DND-41 (cell line): ENCODE results near the gene EFCAB11.

ENCODE experiments used
- EZH2 ChIP-seq: IDR thresholded peaks from 3 replicates; pipeline ENCODE4 v1.6.1; 2012; ENCODE audit warnings: borderline replicate concordance, low read depth, mild to moderate bottlenecking, moderate library complexity, low read length, inconsistent platforms; ENCODE audit not compliant: severe bottlenecking
- TF ChIP-seq, protein P1 (sequence below): IDR thresholded peaks from 2 replicates; pipeline ENCODE4 v1.5.1; 2012; ENCODE audit warnings: borderline replicate concordance, low read length, moderate library complexity, mild to moderate bottlenecking; ENCODE audit not compliant: poor library complexity, severe bottlenecking; ENCODE audit errors: extremely low read depth

DNA sequence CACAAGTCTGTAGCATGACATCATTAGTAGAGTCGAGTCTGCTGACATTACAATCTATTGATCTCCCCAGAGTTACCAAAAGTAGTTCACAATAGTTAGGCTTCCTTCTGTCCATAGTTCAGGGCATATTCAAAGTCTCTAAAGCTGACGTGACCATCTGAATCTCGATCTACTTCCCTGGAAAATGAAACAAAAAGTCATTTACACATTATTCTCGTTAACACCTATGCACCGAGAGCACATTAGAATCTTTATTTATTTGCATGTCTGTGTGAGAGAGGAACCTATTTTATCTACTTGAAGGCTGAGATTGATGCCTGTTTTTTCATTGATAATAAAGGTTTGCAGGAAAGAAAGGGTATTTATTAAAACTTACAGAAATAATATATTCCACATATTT is 157.4 kb downstream of the EFCAB11 start:
- TF ChIP-seq, protein P1, sequence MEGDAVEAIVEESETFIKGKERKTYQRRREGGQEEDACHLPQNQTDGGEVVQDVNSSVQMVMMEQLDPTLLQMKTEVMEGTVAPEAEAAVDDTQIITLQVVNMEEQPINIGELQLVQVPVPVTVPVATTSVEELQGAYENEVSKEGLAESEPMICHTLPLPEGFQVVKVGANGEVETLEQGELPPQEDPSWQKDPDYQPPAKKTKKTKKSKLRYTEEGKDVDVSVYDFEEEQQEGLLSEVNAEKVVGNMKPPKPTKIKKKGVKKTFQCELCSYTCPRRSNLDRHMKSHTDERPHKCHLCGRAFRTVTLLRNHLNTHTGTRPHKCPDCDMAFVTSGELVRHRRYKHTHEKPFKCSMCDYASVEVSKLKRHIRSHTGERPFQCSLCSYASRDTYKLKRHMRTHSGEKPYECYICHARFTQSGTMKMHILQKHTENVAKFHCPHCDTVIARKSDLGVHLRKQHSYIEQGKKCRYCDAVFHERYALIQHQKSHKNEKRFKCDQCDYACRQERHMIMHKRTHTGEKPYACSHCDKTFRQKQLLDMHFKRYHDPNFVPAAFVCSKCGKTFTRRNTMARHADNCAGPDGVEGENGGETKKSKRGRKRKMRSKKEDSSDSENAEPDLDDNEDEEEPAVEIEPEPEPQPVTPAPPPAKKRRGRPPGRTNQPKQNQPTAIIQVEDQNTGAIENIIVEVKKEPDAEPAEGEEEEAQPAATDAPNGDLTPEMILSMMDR, result no peak
- TF ChIP-seq EZH2, result no peak
